Smooth muscle cell (in vitro differentiated cells): ENCODE results near the gene NOL8. TPM values are rescaled to one million over a fixed set of nuclear protein-coding genes. Genes with fewer than 3 reads are reported as not detected.
A peak's percentile ranks its signal among the peaks of the same experiment; 100 is the strongest.

Source experiments
- DNase-seq: peaks from one replicate; lab custom pipeline; 2025; ENCODE audit not compliant: unreplicated experiment; lab: John Stamatoyannopoulos, UW
- H2AFZ ChIP-seq: fragments of 200-600 bp; sonication (generic); 2 replicates; pipeline ENCODE4 v1.6.0; 2016; ENCODE audit warnings: antibody characterized with exemption, low read depth, mild to moderate bottlenecking
- H3F3A ChIP-seq: fragments of 200-600 bp; sonication (generic); 2 replicates; pipeline ENCODE4 v1.6.0; 2017; ENCODE audit warnings: antibody characterized with exemption, low read depth
- H3K27ac ChIP-seq: fragments of 200-600 bp; sonication (generic); 2 replicates; pipeline ENCODE4 v1.5.1; 2016; ENCODE audit warnings: low read depth, mild to moderate bottlenecking
- H3K27me3 ChIP-seq: fragments of 200-600 bp; sonication (generic); 2 replicates; pipeline ENCODE4 v1.6.1; 2016; ENCODE audit warnings: low read depth, mild to moderate bottlenecking
- H3K36me3 ChIP-seq: fragments of 200-600 bp; sonication (generic); 2 replicates; pipeline ENCODE4 v1.5.1; 2016; ENCODE audit warnings: low read depth
- H3K4me1 ChIP-seq: fragments of 200-600 bp; sonication (generic); 2 replicates; pipeline ENCODE4 v1.5.1; 2016; ENCODE audit warnings: low read depth
- H3K4me2 ChIP-seq: fragments of 200-600 bp; sonication (generic); 2 replicates; pipeline ENCODE4 v1.6.0; 2016; ENCODE audit warnings: mild to moderate bottlenecking
- H3K4me3 ChIP-seq: fragments of 200-600 bp; sonication (generic); 2 replicates; pipeline ENCODE4 v1.5.1; 2016; ENCODE audit warnings: mild to moderate bottlenecking
- H3K79me2 ChIP-seq: fragments of 200-600 bp; sonication (generic); 2 replicates; pipeline ENCODE4 v1.6.0; 2016; ENCODE audit warnings: low read depth, mild to moderate bottlenecking
- H3K9ac ChIP-seq: fragments of 200-600 bp; sonication (generic); 2 replicates; pipeline ENCODE4 v1.6.0; 2016; ENCODE audit warnings: low read depth
- H3K9me3 ChIP-seq: fragments of 200-600 bp; sonication (generic); replicated peaks from 2 replicates; pipeline ENCODE4 v1.5.1; 2016; ENCODE audit warnings: low read depth
- H4K20me1 ChIP-seq: fragments of 200-600 bp; sonication (generic); 2 replicates; pipeline ENCODE4 v1.6.0; 2016; ENCODE audit warnings: low read depth
- WGBS: methylation state at CpG from one replicate; pipeline ENCODE4 v1.1.7; 2016; ENCODE audit warnings: low lambda C conversion rate; 5-methylcytosine and 5-hydroxymethylcytosine counted together
- polyA plus RNA-seq: library from polyadenylated mRNA; unstranded; fragments of >200 nt; fragmentation: Nextera tagmentation; extraction: Ambion mirVana; gene quantifications from 2 replicates; pipeline ENCODE4 v1.2.1, GENCODE V29; 2016
- total RNA-seq: library from RNA; depleted of rRNA; stranded (reverse); fragments of >200 nt; gene quantifications from 2 replicates; pipeline ENCODE4 v1.2.3, GENCODE V29; 2014
- TF ChIP-seq, protein P1 (sequence below): fragments of 200-600 bp; sonication (generic); IDR thresholded peaks from 2 replicates; pipeline ENCODE4 v1.5.1; 2017; ENCODE audit warnings: borderline replicate concordance, mild to moderate bottlenecking, antibody characterized with exemption; ENCODE audit not compliant: insufficient read depth, poor library complexity, severe bottlenecking

The NOL8 gene
- total and polyA plus RNA-seq, 2 experiments from 2014 or later = 15.1 to 21.3 TPM

DNA sequence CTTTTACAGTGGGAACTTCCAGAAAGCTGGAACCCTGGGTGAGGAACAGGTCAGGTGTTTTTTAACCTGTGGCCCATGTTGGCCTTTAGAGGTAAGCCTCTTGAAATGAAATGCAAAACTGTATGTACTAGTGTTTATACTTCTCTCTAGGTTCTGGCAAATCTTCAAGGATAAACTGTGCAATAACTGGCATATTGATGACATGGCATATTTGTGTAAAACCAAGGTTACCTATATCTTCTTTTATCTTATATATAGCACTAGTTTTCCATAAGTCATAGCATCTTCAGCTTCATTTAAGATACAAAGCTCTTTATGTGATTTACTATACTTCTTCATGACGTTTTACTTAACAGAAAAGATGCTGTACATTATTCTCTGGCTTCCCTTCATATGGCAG lies 24.2 kb downstream of the NOL8 start:
- TF ChIP-seq, protein P1, sequence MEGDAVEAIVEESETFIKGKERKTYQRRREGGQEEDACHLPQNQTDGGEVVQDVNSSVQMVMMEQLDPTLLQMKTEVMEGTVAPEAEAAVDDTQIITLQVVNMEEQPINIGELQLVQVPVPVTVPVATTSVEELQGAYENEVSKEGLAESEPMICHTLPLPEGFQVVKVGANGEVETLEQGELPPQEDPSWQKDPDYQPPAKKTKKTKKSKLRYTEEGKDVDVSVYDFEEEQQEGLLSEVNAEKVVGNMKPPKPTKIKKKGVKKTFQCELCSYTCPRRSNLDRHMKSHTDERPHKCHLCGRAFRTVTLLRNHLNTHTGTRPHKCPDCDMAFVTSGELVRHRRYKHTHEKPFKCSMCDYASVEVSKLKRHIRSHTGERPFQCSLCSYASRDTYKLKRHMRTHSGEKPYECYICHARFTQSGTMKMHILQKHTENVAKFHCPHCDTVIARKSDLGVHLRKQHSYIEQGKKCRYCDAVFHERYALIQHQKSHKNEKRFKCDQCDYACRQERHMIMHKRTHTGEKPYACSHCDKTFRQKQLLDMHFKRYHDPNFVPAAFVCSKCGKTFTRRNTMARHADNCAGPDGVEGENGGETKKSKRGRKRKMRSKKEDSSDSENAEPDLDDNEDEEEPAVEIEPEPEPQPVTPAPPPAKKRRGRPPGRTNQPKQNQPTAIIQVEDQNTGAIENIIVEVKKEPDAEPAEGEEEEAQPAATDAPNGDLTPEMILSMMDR = no peak

DNA sequence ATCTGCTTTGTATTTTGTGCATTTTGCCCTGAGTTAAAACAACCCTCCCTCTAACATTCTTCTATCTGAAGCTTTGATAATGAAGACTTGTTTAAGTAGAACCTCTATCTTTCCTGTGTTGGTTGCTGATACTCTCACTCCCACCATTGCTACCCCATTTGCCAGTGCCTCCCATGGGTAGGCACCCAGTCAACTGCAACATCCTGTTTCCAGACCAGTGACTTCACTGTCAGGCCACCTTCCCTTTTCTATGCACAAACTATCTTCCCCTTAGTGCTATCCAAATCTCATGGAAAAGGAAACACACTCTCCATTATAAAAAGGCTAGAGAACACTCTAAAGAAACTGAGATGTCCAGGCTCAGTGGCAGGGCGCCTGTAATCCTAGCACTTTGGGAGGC lies 26.0 kb downstream of the NOL8 start:
- 91% methylated on average over 1 of the region's 1 CpG for WGBS
- peaks cover 39% of the 10 kb centered on the region for H3K36me3 ChIP-seq

More for the DNA sequence above, 24.2 kb downstream of the NOL8 start:
- no peak overlapping the region for H3K9ac ChIP-seq
- peaks cover 44% of the 10 kb centered on the region for H3K36me3 ChIP-seq
- no peak for DNase-seq
- no peaks in the 10 kb centered on the region for H3K4me1 ChIP-seq
- peaks cover 16% of the 10 kb centered on the region for H3F3A ChIP-seq
- no peak overlapping the region for H3K4me2 ChIP-seq
- H4K20me1 ChIP-seq = no peaks in the 10 kb centered on the region
- no peaks in the 10 kb centered on the region for H3K79me2 ChIP-seq
- no peak overlapping the region for H3K27ac ChIP-seq
- no peaks in the 10 kb centered on the region for H3K27me3 ChIP-seq
- no peak overlapping the region for H3K4me3 ChIP-seq
- 82% methylated on average over 1 of the region's 1 CpG for WGBS
- no peak overlapping the region for H2AFZ ChIP-seq
- H3K9me3 ChIP-seq = no peaks in the 10 kb centered on the region

DNA sequence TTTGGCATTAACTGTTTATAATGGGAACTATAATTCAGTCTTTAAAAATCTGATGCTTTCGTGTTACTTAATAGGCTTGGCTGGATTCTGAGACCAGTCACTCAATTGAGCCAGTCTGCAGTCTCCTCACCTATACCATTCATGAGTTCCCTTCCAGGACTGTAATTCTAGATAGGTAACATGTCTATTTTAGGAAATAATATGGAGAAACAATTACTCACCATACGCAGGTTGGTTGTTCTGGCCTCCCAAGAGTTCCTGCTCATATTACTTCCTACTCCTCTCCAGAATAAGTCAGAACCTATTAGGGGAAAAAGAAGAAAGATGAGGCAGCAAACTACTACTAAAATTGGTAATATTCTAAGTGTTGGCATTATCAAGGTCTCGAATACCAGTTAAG lies 27.1 kb downstream of the NOL8 start:
- no peak overlapping the region for H3K4me2 ChIP-seq
- H3K9me3 ChIP-seq = no peaks in the 10 kb centered on the region
- 98% methylated on average over 3 of the region's 3 CpGs for WGBS
- peaks cover 25% of the 10 kb centered on the region for H3F3A ChIP-seq
- peaks cover 9% of the 10 kb centered on the region for H3K4me1 ChIP-seq
- H3K36me3 ChIP-seq = peaks cover 35% of the 10 kb centered on the region
- no peak overlapping the region for H2AFZ ChIP-seq
- no peaks in the 10 kb centered on the region for H3K27me3 ChIP-seq
- no peak for DNase-seq
- no peak overlapping the region for H3K27ac ChIP-seq
- H3K9ac ChIP-seq = no peak overlapping the region
- no peaks in the 10 kb centered on the region for H4K20me1 ChIP-seq
- peaks cover 4% of the 10 kb centered on the region for H3K79me2 ChIP-seq
- H3K4me3 ChIP-seq = no peak overlapping the region
- TF ChIP-seq, protein P1 = no peak

More for the DNA sequence above, 26.0 kb downstream of the NOL8 start:
- no peaks in the 10 kb centered on the region for H3K27me3 ChIP-seq
- no peak overlapping the region for H2AFZ ChIP-seq
- H3K9ac ChIP-seq = no peak overlapping the region
- H3K27ac ChIP-seq = no peak overlapping the region
- DNase-seq = no peak
- no peaks in the 10 kb centered on the region for H4K20me1 ChIP-seq
- peaks cover 9% of the 10 kb centered on the region for H3K4me1 ChIP-seq
- peaks cover 25% of the 10 kb centered on the region for H3F3A ChIP-seq
- TF ChIP-seq, protein P1 = no peak
- H3K4me2 ChIP-seq = no peak overlapping the region
- no peaks in the 10 kb centered on the region for H3K9me3 ChIP-seq
- no peaks in the 10 kb centered on the region for H3K79me2 ChIP-seq
- H3K4me3 ChIP-seq = no peak overlapping the region

DNA sequence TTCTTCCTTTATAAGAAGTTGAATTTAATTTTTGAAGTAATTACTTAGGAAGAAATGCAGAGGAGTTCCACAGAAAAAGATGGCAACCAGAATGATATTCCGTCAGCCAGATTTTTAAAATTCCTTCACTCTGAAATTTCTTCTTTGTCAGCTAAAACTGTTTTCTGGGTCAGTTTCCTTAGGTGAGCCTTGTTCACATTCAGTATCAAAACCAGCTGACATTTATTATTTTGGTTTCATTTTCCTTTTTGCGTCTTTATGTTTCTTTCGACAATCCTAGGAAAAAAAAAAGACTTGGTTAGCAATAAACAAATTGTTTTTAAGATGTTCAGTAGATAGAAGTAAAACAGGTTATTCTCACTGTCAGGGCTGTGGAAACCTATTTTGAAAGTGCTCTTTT lies 27.5 kb downstream of the NOL8 start:
- H3K79me2 ChIP-seq = peaks cover 8% of the 10 kb centered on the region
- H3K36me3 ChIP-seq = peaks cover 35% of the 10 kb centered on the region
- peaks cover 25% of the 10 kb centered on the region for H3F3A ChIP-seq
- H3K4me2 ChIP-seq = no peak overlapping the region
- H3K9ac ChIP-seq = no peak overlapping the region
- no peak for DNase-seq
- H3K27ac ChIP-seq = peak overlapping the region; percentile 14
- no peak overlapping the region for H2AFZ ChIP-seq
- H3K4me1 ChIP-seq = peaks cover 11% of the 10 kb centered on the region
- 97% methylated on average over 3 of the region's 3 CpGs for WGBS
- H3K27me3 ChIP-seq = no peaks in the 10 kb centered on the region
- H4K20me1 ChIP-seq = no peaks in the 10 kb centered on the region
- no peak overlapping the region for H3K4me3 ChIP-seq
- H3K9me3 ChIP-seq = no peaks in the 10 kb centered on the region
- TF ChIP-seq, protein P1 = no peak
